HCT116 (cell line): ENCODE measurements around the gene GHR. TPM values are rescaled to one million over a fixed set of nuclear protein-coding genes. Genes with fewer than 3 reads are reported as not detected.

Source experiments
- ATAC-seq: fragments of 200-7000 bp; cut with Tn5 transposase; 2 replicates; pipeline ENCODE4 v1.9.1; 2020; ENCODE audit warnings: mild to moderate bottlenecking, moderate library complexity
- BruUV-seq: library from RNA; stranded (reverse); fragments of 400-500 nt; replicated peaks from 2 replicates; lab custom pipeline; 2021; lab: Mats Ljungman, UMichigan
- CTCF ChIA-PET: fragments of 300-600 bp; sonication (Branson Sonifier 250); formaldehyde crosslinking; loops from one replicate; lab custom pipeline; 2021; ENCODE audit warnings: antibody characterized with exemption; lab: Charles Lee
- POLR2A ChIA-PET: fragments of 300-600, 350-600 bp; sonication (Branson Sonifier 250); formaldehyde crosslinking; loops from one replicate; lab custom pipeline; 2021; ENCODE audit warnings: antibody characterized with exemption; lab: Charles Lee
- RAD21 ChIA-PET, 2 experiments: fragments of 300-600 bp; sonication (Branson Sonifier 250); formaldehyde crosslinking; loops; one replicate each; lab custom pipeline; 2023; ENCODE audit warnings: low total read pairs in 2 of 2; ENCODE audit not compliant: uncharacterized antibody in 2 of 2, unreplicated experiment in 2 of 2, low non-redundant PET in 1 of 2; lab: Charles Lee
- DNase-seq: peaks from one replicate; pipeline ENCODE4 v3.0.0-alpha.2; 2010; ENCODE audit warnings: low read depth, low spot score
- H2AFZ ChIP-seq: fragments of 200-600 bp; shearing (Covaris generic), sonication (generic); 2 replicates; pipeline ENCODE4 v1.6.1; 2017; ENCODE audit warnings: low read depth, mixed run types, mixed read lengths, antibody characterized with exemption, low read length; ENCODE audit not compliant: poor library complexity, severe bottlenecking
- H3K27ac ChIP-seq: 2 replicates; pipeline ENCODE4 v1.5.1; 2012; ENCODE audit warnings: low read depth, low read length
- H3K27me3 ChIP-seq: fragments of 200-600 bp; sonication (generic); 2 replicates; pipeline ENCODE4 v1.6.1; 2016; ENCODE audit warnings: mixed run types, low read length, mixed read lengths; ENCODE audit not compliant: insufficient read depth
- H3K36me3 ChIP-seq, 2 experiments: fragments of 200-500 bp in 1 of 2; fragments of 200-600 bp in 1 of 2; sonication (Bioruptor generic) in 1 of 2; sonication (generic) in 1 of 2; 2 replicates each; pipeline versions ENCODE4 v1.5.1 to v1.6.1; 2014 to 2016; ENCODE audit warnings: low read length in 2 of 2, inconsistent platforms in 1 of 2, mixed read lengths in 1 of 2, mixed run types in 1 of 2; ENCODE audit not compliant: insufficient read depth in 2 of 2, control insufficient read depth in 1 of 2
- H3K4me1 ChIP-seq, 2 experiments: fragments of 200-600 bp in 1 of 2; sonication (generic) in 1 of 2; 2 replicates each; pipeline versions ENCODE4 v1.5.1 to v1.6.1; 2012 to 2017; ENCODE audit warnings: low read length in 2 of 2, inconsistent platforms in 1 of 2, mild to moderate bottlenecking in 1 of 2, mixed read lengths in 1 of 2, mixed run types in 1 of 2, moderate library complexity in 1 of 2; ENCODE audit not compliant: insufficient read depth in 2 of 2, control insufficient read depth in 1 of 2
- H3K4me2 ChIP-seq: fragments of 200-600 bp; sonication (generic); 2 replicates; pipeline ENCODE4 v1.6.1; 2017; ENCODE audit warnings: mixed run types, low read length, mixed read lengths
- H3K4me3 ChIP-seq, 2 experiments: fragments of 200-600 bp in 1 of 2; sonication (generic) in 1 of 2; replicated peaks in 1 of 2; 2 replicates each; pipeline ENCODE4 v1.5.1; 2011 to 2016; ENCODE audit warnings: low read length in 2 of 2, control low read depth in 1 of 2, low read depth in 1 of 2, mild to moderate bottlenecking in 1 of 2, mixed read lengths in 1 of 2, mixed run types in 1 of 2
- H3K79me2 ChIP-seq: fragments of 200-600 bp; sonication (generic); 2 replicates; pipeline ENCODE4 v1.6.1; 2017; ENCODE audit warnings: mild to moderate bottlenecking, mixed run types, low read length, moderate library complexity, mixed read lengths; ENCODE audit not compliant: insufficient read depth
- H3K9ac ChIP-seq: fragments of 200-600 bp; sonication (generic); 2 replicates; pipeline ENCODE4 v1.6.1; 2016; ENCODE audit warnings: low read length, mixed read lengths
- H3K9me2 ChIP-seq: fragments of 200-600 bp; sonication (generic), shearing (Covaris generic); 2 replicates; pipeline ENCODE4 v1.6.1; 2017; ENCODE audit warnings: mixed run types, mild to moderate bottlenecking, moderate library complexity; ENCODE audit not compliant: insufficient read depth
- H3K9me3 ChIP-seq, 2 experiments: fragments of 200-500 bp in 1 of 2; fragments of 200-600 bp in 1 of 2; sonication (Bioruptor generic) in 1 of 2; sonication (generic) in 1 of 2; 2 replicates each; pipeline ENCODE4 v1.6.1; 2014 to 2017; ENCODE audit warnings: low read length in 2 of 2, mixed read lengths in 2 of 2, inconsistent platforms in 1 of 2, low read depth in 1 of 2, mild to moderate bottlenecking in 1 of 2, mixed run types in 1 of 2, moderate library complexity in 1 of 2; ENCODE audit not compliant: control insufficient read depth in 1 of 2, insufficient read depth in 1 of 2
- H4K20me1 ChIP-seq: fragments of 200-600 bp; sonication (generic), shearing (Covaris generic); 2 replicates; pipeline ENCODE4 v1.6.1; 2017; ENCODE audit warnings: mixed run types, mild to moderate bottlenecking, moderate library complexity; ENCODE audit not compliant: insufficient read depth
- CEBPB ChIP-seq: IDR thresholded peaks from 2 replicates; pipeline ENCODE4 v1.6.1; 2012; ENCODE audit warnings: low read depth
- EZH2phosphoT487 ChIP-seq: fragments of 200-600 bp; IDR thresholded peaks from 2 replicates; pipeline ENCODE4 v1.6.1; 2018; ENCODE audit warnings: antibody characterized with exemption, borderline replicate concordance
- intact Hi-C: fragments of 100-400 bp; cut with micrococcal nuclease; formaldehyde crosslinking; loops from 2 replicates; pipeline ENCODE4 v1.10.0; 2022
- total RNA-seq: library from RNA; stranded (reverse); gene quantifications from one replicate; pipeline ENCODE4 v1.2.1, GENCODE V29; 2021; ENCODE audit not compliant: unreplicated experiment
- TF ChIP-seq, protein P1 (sequence below): IDR thresholded peaks from 2 replicates; pipeline ENCODE4 v1.6.1; 2012; ENCODE audit warnings: low read depth

GHR gene
- total RNA-seq, 1 experiment from 2014 or later = not detected

DNA sequence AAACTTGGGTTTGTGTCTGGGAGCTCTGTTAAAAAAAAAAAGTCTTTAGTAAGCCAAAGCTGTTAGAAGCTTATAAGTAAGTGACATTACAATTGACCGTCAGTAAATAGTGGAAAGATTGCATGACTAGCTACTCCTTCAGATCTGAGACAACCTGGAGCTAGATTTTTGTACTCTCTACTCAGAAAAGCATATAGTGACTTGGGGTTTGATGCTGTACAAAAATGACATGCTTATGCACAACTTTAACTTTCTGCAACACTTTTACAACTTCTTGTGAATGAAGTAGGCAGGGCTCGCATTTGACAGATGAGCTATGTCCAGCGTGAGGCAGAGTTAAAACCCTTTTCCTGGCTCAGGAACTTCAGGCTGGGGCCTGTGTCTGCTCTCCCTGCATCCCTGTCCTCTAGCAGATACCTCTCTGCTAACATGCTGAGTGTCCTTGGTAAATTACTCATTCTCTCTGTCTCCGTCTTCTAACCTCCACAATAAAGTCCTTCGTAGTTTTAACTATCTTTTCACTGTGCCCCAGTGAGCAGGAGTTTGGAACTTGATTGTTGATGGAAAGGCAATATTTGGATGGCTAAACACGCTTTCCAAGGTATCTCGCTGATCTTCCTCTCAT is 471 bp upstream of the GHR start:
- Histone ChIP-seq H3K4me1 (no peaks in the 10 kb centered on the region), H3K4me3 (no peak overlapping the region), H3K36me3 (no peaks in the 10 kb centered on the region), H3K4me2 (no peak overlapping the region), H3K9me2 (no peaks in the 10 kb centered on the region), H3K27ac (no peak overlapping the region), H3K79me2 (no peaks in the 10 kb centered on the region), H4K20me1 (no peaks in the 10 kb centered on the region), H2AFZ (no peak overlapping the region), H3K9ac (no peak overlapping the region), H3K27me3 (no peaks in the 10 kb centered on the region), H3K9me3 (no peaks in the 10 kb centered on the region; a peak in 1 of 4 replicates)
- DNase-seq = no peak
- ChIA-PET POLR2A (no interaction called here), RAD21 (no interaction called here), CTCF (no interaction called here)
- no TSS peak for BruUV-seq
- no peak for ATAC-seq
- no peak for TF ChIP-seq CEBPB
- TF ChIP-seq EZH2phosphoT487 = no peak
- intact Hi-C loops = loop anchor here (5.0 kb wide), 1 partner anchor 565 kb away; no protein-coding TSS in a partner anchor

DNA sequence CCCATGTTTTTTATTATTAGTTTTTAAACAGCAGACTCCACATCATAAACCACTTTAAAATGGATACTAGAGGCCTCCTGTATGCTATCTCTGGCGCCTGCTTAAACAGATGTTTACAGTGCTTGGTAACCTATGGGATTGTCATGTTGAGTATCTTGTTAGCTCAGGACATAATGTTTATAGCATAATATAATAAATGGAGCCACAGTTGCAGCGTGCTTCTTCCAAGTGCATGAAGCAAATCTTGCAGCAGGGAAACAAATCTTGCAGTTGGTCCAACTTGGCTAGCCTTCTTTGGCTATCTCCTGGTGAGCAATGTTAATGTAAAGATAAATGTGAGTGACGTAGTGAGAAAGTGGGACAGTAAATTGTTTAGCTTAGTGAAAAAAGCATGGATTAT is 2.8 kb downstream of the GHR start:
- no peaks in the 10 kb centered on the region for H3K4me1 ChIP-seq
- no peaks in the 10 kb centered on the region for H3K9me2 ChIP-seq
- no peaks in the 10 kb centered on the region for H3K79me2 ChIP-seq
- no peak overlapping the region for H2AFZ ChIP-seq
- ChIA-PET POLR2A (no interaction called here), RAD21 (no interaction called here), CTCF (no interaction called here)
- no peak for DNase-seq
- intact Hi-C loops = no loop called here
- H3K9me3 ChIP-seq = no peaks in the 10 kb centered on the region; a peak in 1 of 4 replicates
- no peak overlapping the region for H3K27ac ChIP-seq
- H3K9ac ChIP-seq = no peak overlapping the region
- H3K4me2 ChIP-seq = no peak overlapping the region
- H4K20me1 ChIP-seq = no peaks in the 10 kb centered on the region
- no TSS peak for BruUV-seq
- no peak for ATAC-seq
- TF ChIP-seq, protein P1, sequence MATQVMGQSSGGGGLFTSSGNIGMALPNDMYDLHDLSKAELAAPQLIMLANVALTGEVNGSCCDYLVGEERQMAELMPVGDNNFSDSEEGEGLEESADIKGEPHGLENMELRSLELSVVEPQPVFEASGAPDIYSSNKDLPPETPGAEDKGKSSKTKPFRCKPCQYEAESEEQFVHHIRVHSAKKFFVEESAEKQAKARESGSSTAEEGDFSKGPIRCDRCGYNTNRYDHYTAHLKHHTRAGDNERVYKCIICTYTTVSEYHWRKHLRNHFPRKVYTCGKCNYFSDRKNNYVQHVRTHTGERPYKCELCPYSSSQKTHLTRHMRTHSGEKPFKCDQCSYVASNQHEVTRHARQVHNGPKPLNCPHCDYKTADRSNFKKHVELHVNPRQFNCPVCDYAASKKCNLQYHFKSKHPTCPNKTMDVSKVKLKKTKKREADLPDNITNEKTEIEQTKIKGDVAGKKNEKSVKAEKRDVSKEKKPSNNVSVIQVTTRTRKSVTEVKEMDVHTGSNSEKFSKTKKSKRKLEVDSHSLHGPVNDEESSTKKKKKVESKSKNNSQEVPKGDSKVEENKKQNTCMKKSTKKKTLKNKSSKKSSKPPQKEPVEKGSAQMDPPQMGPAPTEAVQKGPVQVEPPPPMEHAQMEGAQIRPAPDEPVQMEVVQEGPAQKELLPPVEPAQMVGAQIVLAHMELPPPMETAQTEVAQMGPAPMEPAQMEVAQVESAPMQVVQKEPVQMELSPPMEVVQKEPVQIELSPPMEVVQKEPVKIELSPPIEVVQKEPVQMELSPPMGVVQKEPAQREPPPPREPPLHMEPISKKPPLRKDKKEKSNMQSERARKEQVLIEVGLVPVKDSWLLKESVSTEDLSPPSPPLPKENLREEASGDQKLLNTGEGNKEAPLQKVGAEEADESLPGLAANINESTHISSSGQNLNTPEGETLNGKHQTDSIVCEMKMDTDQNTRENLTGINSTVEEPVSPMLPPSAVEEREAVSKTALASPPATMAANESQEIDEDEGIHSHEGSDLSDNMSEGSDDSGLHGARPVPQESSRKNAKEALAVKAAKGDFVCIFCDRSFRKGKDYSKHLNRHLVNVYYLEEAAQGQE = no peak
- H3K27me3 ChIP-seq = no peaks in the 10 kb centered on the region
- H3K36me3 ChIP-seq = no peaks in the 10 kb centered on the region
- H3K4me3 ChIP-seq = no peak overlapping the region
